MG63 (cell line): ENCODE measurements around the gene CDIPT. TPM values are rescaled to one million over a fixed set of nuclear protein-coding genes. Genes with fewer than 3 reads are reported as not detected.
"Not testable (repeated sequence)": the region's sequence is repeated elsewhere in the genome, so short reads cannot be mapped to it uniquely, and the experiment has no call there.

Experiments used
- DNase-seq: peaks from one replicate; pipeline ENCODE4 v3.0.0-alpha.2; 2020
- H3K27me3 ChIP-seq: fragments of 250-450 bp; sonication (Bioruptor Pico); 2 replicates; pipeline ENCODE4 v1.5.1; 2020; ENCODE audit warnings: mild to moderate bottlenecking, moderate library complexity
- H3K36me3 ChIP-seq: fragments of 250-450 bp; sonication (Bioruptor Pico); 2 replicates; pipeline ENCODE4 v1.5.1; 2020; ENCODE audit warnings: mild to moderate bottlenecking, moderate library complexity
- H3K4me3 ChIP-seq: fragments of 250-450 bp; sonication (Bioruptor Pico); 2 replicates; pipeline ENCODE4 v1.5.1; 2020; ENCODE audit warnings: mild to moderate bottlenecking, moderate library complexity
- H3K9me3 ChIP-seq: fragments of 250-450 bp; sonication (Bioruptor Pico); 2 replicates; pipeline ENCODE4 v1.5.1; 2020; ENCODE audit warnings: mild to moderate bottlenecking, moderate library complexity
- total RNA-seq: library from RNA; depleted of rRNA; stranded (reverse); fragments of >200 nt; shearing (Covaris generic); gene quantifications from 2 replicates; pipeline ENCODE4 v1.2.3, GENCODE V29; 2014; ENCODE audit warnings: low replicate concordance

CDIPT gene
- total RNA-seq, 1 experiment from 2014 or later = 78.6 TPM

- Histone ChIP-seq H3K4me3 (peak within 1 kb of the TSS; percentile 95), H3K36me3 (peaks cover 22% of the 10 kb centered on the region), H3K27me3 (no peaks in the 10 kb centered on the region), H3K9me3 (no peaks in the 10 kb centered on the region)
- DNase-seq = peak; percentile 93
Measured at GRCh38 chr16:29899516-29900101, 36.6 kb upstream of the CDIPT start, which contains the start of gene SEZ6L2. Gene SEZ6L2, minus strand, starts transcription at chr16:29899550. Its CDS starts 531 bp downstream, at chr16:29899019.

GRCh38 chr16:29898804-29899515 is 35.9 kb upstream of the CDIPT start:
- Histone ChIP-seq H3K4me3 (peak overlapping the region; percentile 95), H3K36me3 (peaks cover 17% of the 10 kb centered on the region), H3K27me3 (no peaks in the 10 kb centered on the region), H3K9me3 (no peaks in the 10 kb centered on the region)
- peak; percentile 74 for DNase-seq

- Histone ChIP-seq H3K9me3 (no peaks in the 10 kb centered on the region), H3K4me3 (peak overlapping the region; percentile 95), H3K27me3 (no peaks in the 10 kb centered on the region), H3K36me3 (peaks cover 10% of the 10 kb centered on the region)
- DNase-seq = no peak
Measured at GRCh38 chr16:29898135-29898803, 35.2 kb upstream of the CDIPT start.

- H3K36me3 ChIP-seq = peaks cover 7% of the 10 kb centered on the region; the same call in 1 of the 2 replicates
- no peaks in the 10 kb centered on the region for H3K9me3 ChIP-seq
- no peaks in the 10 kb centered on the region for H3K27me3 ChIP-seq
- H3K4me3 ChIP-seq = no peak overlapping the region
- DNase-seq = no peak
Measured at GRCh38 chr16:29897333-29897732, 34.3 kb upstream of the CDIPT start.

GRCh38 chr16:29896841-29897240 is 33.8 kb upstream of the CDIPT start:
- peaks cover 4% of the 10 kb centered on the region; the same call in 1 of the 2 replicates for H3K36me3 ChIP-seq
- H3K27me3 ChIP-seq = no peaks in the 10 kb centered on the region
- H3K4me3 ChIP-seq = no peak overlapping the region
- no peak for DNase-seq
- no peaks in the 10 kb centered on the region for H3K9me3 ChIP-seq

- H3K4me3 ChIP-seq = no peak overlapping the region
- no peaks in the 10 kb centered on the region for H3K27me3 ChIP-seq
- no peak for DNase-seq
- H3K36me3 ChIP-seq = 0 out of 2 replicates have a peak, but pooled peaks cover 2% of the 10 kb centered on the region
- H3K9me3 ChIP-seq = no peaks in the 10 kb centered on the region
Measured at GRCh38 chr16:29894352-29894751, 31.3 kb upstream of the CDIPT start.

- Histone ChIP-seq H3K36me3 (0 out of 2 replicates have a peak, but pooled peaks cover 2% of the 10 kb centered on the region), H3K27me3 (no peaks in the 10 kb centered on the region), H3K9me3 (no peaks in the 10 kb centered on the region), H3K4me3 (no peak overlapping the region)
- DNase-seq = no peak
Measured at GRCh38 chr16:29893553-29893952, 30.5 kb upstream of the CDIPT start.

- no peak for DNase-seq
- H3K9me3 ChIP-seq = no peaks in the 10 kb centered on the region
Measured at GRCh38 chr16:29892458-29892813, 29.4 kb upstream of the CDIPT start.

GRCh38 chr16:29891525-29892457 is 28.8 kb upstream of the CDIPT start:
- Histone ChIP-seq H3K27me3 (no peaks in the 10 kb centered on the region), H3K9me3 (no peaks in the 10 kb centered on the region), H3K4me3 (no peak overlapping the region), H3K36me3 (0 out of 2 replicates have a peak, but pooled peaks cover 2% of the 10 kb centered on the region)
- DNase-seq = no peak

More at GRCh38 chr16:29892458-29892813, 29.4 kb upstream of the CDIPT start:
- H3K27me3 ChIP-seq = no peaks in the 10 kb centered on the region
- H3K36me3 ChIP-seq = 0 out of 2 replicates have a peak, but pooled peaks cover 2% of the 10 kb centered on the region
- H3K4me3 ChIP-seq = no peak overlapping the region

GRCh38 chr16:29889372-29889771 is 26.3 kb upstream of the CDIPT start:
- not testable (repeated sequence) for H3K9me3 ChIP-seq, DNase-seq, H3K36me3 ChIP-seq, H3K27me3 ChIP-seq, H3K4me3 ChIP-seq

- Histone ChIP-seq H3K4me3 (no peak overlapping the region), H3K27me3 (no peaks in the 10 kb centered on the region), H3K9me3 (no peaks in the 10 kb centered on the region), H3K36me3 (no peaks in the 10 kb centered on the region; the same call in 1 of the 2 replicates)
- no peak for DNase-seq
Measured at GRCh38 chr16:29883987-29884386, 21.0 kb upstream of the CDIPT start.

- Histone ChIP-seq H3K27me3 (no peaks in the 10 kb centered on the region), H3K9me3 (no peaks in the 10 kb centered on the region), H3K4me3 (no peak overlapping the region), H3K36me3 (no peaks in the 10 kb centered on the region; the same call in 1 of the 2 replicates)
- DNase-seq = no peak
Measured at GRCh38 chr16:29881050-29881449, 18.0 kb upstream of the CDIPT start.

GRCh38 chr16:29878172-29878571 is 15.1 kb upstream of the CDIPT start:
- Histone ChIP-seq H3K27me3 (no peaks in the 10 kb centered on the region), H3K36me3 (no peaks in the 10 kb centered on the region; the same call in 1 of the 2 replicates), H3K9me3 (no peaks in the 10 kb centered on the region), H3K4me3 (no peak overlapping the region)
- DNase-seq = no peak

GRCh38 chr16:29877266-29877961 is 14.4 kb upstream of the CDIPT start:
- peak; percentile 32 for DNase-seq
- Histone ChIP-seq H3K36me3 (no peaks in the 10 kb centered on the region; the same call in 1 of the 2 replicates), H3K9me3 (no peaks in the 10 kb centered on the region), H3K4me3 (no peak overlapping the region), H3K27me3 (no peaks in the 10 kb centered on the region)

- Histone ChIP-seq H3K9me3 (no peaks in the 10 kb centered on the region), H3K36me3 (no peaks in the 10 kb centered on the region; the same call in none of the 2 replicates), H3K4me3 (no peak overlapping the region), H3K27me3 (no peaks in the 10 kb centered on the region)
- no peak for DNase-seq
Measured at GRCh38 chr16:29876594-29877249, 13.7 kb upstream of the CDIPT start.
